HG03460 (cell line): ENCODE results near the gene CACNB1.
"Not testable (repeated sequence)": the region's sequence is repeated elsewhere in the genome, so short reads cannot be mapped to it uniquely, and the experiment has no call there.

Source experiments
- ATAC-seq: cut with Tn5 transposase; IDR thresholded peaks from one replicate; pipeline ENCODE4 v1.9.1; 2021; ENCODE audit not compliant: unreplicated experiment

CACNB1 gene

GRCh38 chr17:39129544-39129943, 67.9 kb downstream of the CACNB1 start:
- not testable (repeated sequence) for ATAC-seq

GRCh38 chr17:39126436-39126835, 71.0 kb downstream of the CACNB1 start:
- no peak for ATAC-seq

DNA sequence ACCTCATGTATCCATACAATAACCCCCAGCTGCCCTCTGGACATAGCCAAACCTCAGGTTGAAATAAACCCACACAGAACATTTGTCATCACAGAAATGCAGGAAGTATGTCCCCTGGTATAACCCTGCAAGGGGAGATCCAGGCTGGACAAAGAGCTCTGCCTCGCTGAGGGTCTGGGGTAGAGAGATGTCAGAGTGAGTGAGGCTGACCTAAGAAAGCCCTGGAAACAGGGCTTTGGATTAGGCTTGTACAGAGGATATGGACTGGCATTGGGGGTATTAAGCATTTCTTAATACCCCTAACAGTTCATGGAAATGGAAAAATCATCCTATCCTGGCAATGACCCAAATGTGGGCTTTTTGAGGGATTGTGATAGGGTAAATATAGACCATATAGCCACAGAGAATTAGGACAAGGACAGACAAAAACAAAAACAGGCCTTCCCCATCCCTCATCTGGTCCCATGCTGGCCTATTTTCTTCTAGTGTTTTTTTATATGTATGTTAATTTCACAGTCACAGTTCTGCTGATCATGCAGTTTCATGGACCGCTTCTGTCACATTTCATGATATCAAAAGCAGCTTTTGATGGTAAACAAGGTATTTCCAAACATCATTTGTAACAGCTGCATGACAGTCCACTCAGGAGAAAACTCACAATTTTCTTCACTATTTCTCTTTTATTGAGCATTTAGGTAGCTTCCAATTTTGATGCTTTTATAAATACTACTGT, 72.2 kb downstream of the CACNB1 start:
- ATAC-seq: no peak

GRCh38 chr17:39123627-39124026, 73.8 kb downstream of the CACNB1 start:
- ATAC-seq: no peak
